Spleen (tissue), 7 donors: ENCODE data around the gene IQSEC1.

Source experiments
- CTCF ChIP-seq, 11 experiments: fragments of 200-600 bp in 7 of 11; fragments of 450-650 bp in 4 of 11; sonication (generic) in 4 of 11; IDR thresholded peaks in 8 of 11; conservative IDR thresholded peaks in 3 of 11; 1 replicate in 7 of 11; 2 replicates in 4 of 11; pipeline versions ENCODE4 v1.4.0 to v1.8.0; 2016 to 2021; ENCODE audit warnings: antibody characterized with exemption in 11 of 11, inconsistent platforms in 4 of 11, mild to moderate bottlenecking in 1 of 11
- POLR2AphosphoS5 ChIP-seq, 3 donors: sonication (generic); formaldehyde crosslinking; IDR thresholded peaks; one replicate each; pipeline ENCODE4 v1.5.1; 2017; ENCODE audit warnings: antibody characterized with exemption in 3 of 3
- donor health status: DM: no; HTN: no; CAD: no; lungs with moderate emphysema.
- donor health status: DM: no; HTN: no; CAD: no.
- donor health status: DM: no; HTN: no; CAD: no.

DNA sequence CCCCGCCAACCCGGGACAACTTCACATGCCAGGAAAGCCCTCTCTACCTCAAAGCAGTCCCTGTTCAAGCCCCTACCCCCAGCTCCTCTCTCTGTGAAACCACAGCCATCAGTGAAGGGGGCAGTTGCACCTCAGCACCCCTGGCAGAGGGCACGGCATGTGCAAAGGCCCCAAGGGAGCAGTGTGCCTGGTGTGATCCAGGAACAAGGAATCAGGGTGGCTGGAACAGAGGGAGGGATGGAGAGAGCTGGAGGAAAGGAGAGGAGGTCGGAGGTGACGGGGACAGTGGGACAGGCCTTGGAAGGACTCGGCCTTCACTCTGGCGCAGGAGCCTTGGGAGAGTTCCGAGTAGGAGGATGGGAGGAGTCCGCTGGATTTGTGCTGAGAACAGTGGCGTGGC, 26.5 kb upstream of the IQSEC1 start:
- TF ChIP-seq CTCF (IDR thresholded peaks at IDR 0.05 in 8 of 11, conservative IDR thresholded peaks at IDR 0.05 in 3 of 11) (no peak), POLR2AphosphoS5 (IDR thresholded peaks at IDR 0.05) (no peak)
